HT-29 (cell line): ENCODE results near the gene ABCG1. TPM values are rescaled to one million over a fixed set of nuclear protein-coding genes. Genes with fewer than 3 reads are reported as not detected.
"Not testable (repeated sequence)": the region's sequence is repeated elsewhere in the genome, so short reads cannot be mapped to it uniquely, and the experiment has no call there.

ENCODE experiments used
- DNase-seq: peaks from one replicate; pipeline ENCODE4 v3.0.0-alpha.2; 2015; ENCODE audit warnings: low spot score
- total RNA-seq: library from RNA; depleted of rRNA; stranded (reverse); fragments of >200 nt; shearing (Covaris generic); gene quantifications from 2 replicates; pipeline ENCODE4 v1.2.3, GENCODE V29; 2014

ABCG1 gene
- total RNA-seq, 1 experiment from 2014 or later: 5.7 TPM

DNA sequence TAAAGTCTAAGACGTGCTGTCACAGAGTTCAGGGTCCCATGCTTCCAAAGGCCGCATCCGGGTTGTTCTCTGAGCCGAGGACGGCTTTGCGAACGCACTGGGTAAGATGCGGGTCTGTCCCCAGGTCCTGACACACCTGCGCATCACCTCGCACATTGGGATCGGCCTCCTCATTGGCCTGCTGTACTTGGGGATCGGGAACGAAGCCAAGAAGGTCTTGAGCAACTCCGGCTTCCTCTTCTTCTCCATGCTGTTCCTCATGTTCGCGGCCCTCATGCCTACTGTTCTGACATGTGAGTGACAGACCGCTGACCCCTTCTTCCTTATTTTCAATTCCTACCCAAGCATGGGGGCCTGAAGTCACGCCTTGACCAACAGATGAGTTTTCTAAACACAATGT lies 71.0 kb downstream of the ABCG1 start:
- no peak for DNase-seq

DNA sequence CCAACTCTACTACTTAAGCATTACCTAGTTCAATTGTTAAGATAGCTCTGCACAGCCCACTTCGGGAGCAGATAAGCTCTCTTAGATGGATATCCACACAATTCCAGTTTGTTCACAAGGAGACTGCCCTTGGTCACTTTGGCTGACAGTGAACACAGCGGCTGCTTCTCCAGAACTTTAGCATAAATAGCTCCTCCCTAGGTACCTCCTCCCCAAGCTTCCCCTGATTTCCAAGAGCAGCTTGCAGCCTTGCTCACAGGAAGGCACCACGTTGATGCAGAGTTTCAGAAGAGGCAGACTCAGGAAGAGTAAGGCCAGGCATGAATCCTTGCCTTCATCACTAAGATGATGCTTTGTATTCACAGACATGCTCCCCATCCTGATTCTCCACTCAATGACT lies 71.6 kb downstream of the ABCG1 start:
- DNase-seq: no peak

DNA sequence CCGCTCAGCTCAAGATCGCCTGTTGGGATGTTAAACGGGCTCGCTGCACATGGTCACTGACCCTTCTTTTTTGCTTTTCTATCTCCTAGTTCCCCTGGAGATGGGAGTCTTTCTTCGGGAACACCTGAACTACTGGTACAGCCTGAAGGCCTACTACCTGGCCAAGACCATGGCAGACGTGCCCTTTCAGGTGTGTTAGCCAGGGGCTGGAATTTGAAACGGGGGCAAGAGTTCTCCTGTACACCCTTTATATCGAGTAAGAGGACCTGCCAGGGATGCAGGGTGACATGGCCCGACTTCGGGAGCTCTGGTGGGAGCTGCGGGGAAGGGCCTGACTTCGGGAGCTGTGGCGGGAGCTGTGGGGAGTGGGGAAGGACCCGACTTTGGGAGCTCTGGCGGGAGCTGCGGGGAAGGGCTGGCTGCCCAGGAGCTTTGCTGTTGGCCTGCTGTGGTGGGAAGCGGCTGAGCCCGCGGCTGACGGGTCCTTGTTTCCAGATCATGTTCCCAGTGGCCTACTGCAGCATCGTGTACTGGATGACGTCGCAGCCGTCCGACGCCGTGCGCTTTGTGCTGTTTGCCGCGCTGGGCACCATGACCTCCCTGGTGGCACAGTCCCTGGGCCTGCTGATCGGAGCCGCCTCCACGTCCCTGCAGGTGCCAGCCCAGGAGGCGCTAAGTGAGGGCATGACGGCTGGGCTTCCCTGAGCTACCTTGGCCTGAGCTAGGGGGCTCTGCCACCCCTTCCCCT lies 72.2 kb downstream of the ABCG1 start:
- DNase-seq: no peak

DNA sequence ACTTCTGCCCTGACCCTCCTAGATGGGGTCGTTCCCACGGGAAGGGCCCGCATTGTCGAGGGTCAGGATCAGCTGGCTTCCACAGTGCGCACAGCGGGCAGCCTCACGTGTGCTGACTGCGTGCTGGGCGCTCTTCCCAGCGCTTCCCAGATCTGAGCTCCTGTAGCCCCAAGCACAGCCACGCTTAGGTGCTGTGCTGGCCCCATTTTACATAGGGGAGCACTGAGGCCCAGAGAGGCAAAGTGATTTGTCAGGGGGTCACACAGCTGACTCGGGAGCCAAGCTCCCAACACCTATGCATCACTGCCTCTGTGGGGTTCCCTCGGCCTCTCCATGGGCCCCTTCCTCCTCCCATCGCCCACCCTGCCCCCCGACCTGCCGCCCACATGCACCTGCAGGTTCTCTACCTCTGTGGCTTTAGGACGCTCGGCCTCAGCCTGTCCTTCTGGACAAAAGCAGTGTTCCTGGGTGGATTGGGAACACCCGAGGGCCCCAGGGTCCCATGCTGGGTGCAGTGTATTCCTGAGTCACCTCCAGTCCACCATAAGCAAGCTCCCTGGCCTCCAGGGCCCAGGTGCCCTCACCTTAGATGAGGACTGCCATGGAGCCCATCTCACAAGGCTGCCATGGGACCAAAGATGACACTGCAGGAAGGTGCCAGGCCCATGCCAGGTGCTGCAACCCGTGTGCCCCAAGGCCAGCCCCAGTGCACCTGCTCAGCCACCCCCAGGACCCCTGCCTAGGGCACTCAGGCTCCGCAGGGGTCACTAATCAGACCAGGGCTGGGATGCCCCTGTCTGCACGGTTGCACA lies 73.0 kb downstream of the ABCG1 start:
- no peak for DNase-seq

DNA sequence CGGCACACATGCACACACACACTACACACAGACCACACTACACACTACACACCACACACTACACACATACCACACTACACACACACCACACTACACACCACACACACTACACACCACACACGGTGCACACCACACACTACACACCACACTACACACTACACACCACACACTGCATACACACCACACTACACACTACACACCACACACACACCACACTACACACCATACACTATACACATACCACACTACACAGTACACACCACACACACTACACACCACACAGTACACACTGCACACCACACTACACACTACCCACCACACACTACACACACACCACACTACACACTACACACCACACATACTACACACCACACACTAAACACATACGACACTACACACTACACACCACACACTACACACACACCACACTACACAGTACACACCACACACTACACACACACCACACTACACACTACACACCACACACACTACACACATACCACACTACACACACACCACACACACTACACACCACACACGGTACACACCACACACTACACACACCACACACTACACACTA lies 73.7 kb downstream of the ABCG1 start:
- DNase-seq: not testable (repeated sequence)

DNA sequence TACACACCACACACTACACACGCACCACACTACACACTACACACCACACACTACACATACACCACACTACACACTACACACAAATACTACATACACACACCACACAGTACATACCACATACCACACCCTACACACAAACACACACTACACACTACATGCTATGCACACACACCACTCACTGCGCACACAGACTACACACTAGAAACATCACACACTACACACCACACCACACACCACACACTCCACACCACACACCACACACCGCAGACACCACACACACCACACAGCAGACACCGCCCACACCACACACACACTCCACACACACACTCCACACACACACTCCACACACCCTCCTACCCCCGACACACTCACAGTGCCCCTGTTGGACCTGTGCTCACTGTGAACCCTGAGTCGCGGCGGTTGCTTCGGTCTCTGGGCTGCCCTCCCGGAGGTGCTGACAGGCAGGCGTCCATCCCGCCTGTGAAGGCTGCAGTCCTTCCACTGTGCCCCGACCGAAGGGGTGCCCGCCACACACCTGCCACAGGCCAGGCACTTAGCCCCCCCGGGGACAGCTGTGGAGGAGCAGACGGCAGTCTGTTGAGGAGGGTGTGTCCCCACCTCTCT lies 74.8 kb downstream of the ABCG1 start:
- no peak for DNase-seq

- no peak for DNase-seq
Measured at GRCh38 chr21:42294273-42294880, 75.4 kb downstream of the ABCG1 start.

DNA sequence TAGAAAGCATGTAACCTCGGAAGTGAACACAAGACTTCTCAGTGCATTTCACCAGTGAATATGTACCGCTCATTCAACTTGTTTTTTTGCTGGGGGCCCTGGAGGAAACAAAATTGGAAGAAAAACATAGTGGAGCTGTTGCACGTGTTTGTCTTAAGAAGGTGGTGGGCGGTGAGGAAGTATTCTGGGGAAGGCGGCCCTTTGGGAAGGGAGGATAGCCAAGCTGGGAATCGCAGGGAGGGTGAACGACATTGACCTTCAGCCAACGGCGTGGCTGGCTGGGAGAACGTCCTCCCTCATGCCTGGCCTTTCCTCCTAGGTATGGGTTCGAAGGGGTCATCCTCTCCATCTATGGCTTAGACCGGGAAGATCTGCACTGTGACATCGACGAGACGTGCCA lies 76.9 kb downstream of the ABCG1 start:
- no peak for DNase-seq

DNA sequence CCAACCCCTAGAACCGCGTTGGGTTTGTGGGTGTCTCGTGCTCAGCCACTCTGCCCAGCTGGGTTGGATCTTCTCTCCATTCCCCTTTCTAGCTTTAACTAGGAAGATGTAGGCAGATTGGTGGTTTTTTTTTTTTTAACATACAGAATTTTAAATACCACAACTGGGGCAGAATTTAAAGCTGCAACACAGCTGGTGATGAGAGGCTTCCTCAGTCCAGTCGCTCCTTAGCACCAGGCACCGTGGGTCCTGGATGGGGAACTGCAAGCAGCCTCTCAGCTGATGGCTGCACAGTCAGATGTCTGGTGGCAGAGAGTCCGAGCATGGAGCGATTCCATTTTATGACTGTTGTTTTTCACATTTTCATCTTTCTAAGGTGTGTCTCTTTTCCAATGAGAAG lies 77.6 kb downstream of the ABCG1 start:
- no peak for DNase-seq

GRCh38 chr21:42297377-42297776 lies 78.4 kb downstream of the ABCG1 start:
- no peak for DNase-seq

DNA sequence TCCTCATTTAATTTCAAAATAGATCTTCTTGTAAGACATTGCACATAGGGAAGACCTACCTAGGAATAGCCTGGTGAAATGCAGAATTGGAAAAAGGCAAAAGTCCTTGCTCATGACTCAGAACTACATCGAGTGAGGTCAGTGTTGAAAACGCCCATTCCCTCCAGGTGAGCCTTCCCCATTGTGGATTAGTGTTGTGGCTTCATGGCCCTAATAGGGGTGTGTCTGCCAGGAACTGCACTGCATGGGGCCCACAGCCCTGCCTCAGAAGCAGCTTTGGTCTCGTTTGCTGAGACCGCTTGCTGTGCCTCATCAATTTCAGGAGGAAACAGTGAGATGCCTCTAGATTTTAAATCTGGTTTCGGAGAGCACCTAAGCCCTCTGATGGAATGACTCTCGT lies 79.3 kb downstream of the ABCG1 start:
- no peak for DNase-seq

GRCh38 chr21:42298657-42299056 lies 79.7 kb downstream of the ABCG1 start:
- DNase-seq: no peak

- DNase-seq: no peak
Measured at GRCh38 chr21:42299324-42300044, 80.5 kb downstream of the ABCG1 start.

- DNase-seq: no peak
Measured at GRCh38 chr21:42300045-42300583, 81.2 kb downstream of the ABCG1 start.

GRCh38 chr21:42300956-42301355 lies 82.0 kb downstream of the ABCG1 start:
- no peak for DNase-seq

- no peak for DNase-seq
Measured at GRCh38 chr21:42301371-42302075, 82.6 kb downstream of the ABCG1 start.

DNA sequence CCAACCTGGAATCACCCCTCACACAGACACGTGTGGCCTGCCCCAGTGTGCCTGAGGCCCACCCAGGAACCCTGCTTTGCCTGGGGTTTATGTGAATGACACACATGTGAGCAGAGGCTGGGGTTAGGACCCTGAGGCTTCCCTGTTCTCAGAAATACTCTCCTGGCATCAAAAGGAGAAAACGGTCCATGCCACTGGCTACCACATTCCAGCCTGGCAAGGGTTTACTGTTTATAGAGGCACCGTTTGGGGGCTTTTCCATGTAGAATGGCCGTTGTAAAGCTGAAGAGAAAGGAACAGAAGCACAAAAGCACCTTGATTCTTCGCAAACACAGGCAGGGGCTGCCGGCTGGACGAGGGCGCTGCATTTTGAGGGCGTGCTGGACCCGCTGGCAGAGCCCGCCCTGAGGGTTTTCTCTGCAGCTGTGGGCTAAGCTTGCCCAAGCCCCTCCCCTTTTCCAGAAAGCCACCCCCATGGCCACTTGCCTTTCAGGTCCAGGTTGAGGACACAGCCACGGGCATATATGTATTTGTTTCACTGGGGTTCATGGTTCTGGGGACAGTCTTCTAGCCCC lies 83.2 kb downstream of the ABCG1 start:
- DNase-seq: no peak

DNA sequence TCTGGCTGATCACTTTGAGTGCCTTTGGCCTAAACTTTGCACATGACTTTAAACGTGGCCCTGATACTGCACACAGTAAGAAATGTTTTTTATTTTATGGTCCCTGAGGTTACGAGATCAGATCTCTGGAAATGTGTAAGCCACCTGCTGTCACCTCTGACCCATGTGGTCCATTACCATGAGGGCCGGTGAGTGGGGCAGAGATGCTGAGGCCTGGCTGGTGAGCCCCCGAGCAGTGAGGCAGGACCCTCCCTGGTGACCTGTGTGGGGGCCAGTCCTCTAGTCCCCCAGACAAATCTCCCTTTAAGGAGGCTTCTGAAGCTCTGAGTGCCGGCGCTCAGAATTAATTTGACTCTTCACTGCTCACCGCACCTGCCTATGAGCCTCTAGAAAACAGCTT lies 83.9 kb downstream of the ABCG1 start:
- DNase-seq: no peak

DNA sequence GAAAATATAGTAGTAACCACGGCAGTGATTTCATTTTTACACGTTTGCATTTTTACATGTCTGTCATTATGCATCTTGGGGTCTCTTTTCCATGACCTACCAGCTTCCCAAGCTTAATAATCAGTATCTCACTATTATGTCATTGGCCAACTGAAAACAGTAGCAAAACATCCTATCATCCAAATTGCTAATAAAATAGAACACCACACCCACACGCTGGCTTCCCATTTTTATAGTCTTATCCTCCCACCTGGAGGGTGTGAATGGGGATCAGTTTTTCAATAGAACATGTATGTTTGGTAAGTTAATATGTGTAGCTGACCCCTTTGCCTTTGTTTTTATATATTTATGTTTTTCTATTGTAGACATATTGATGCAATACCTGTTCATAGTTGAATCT lies 84.5 kb downstream of the ABCG1 start:
- no peak for DNase-seq
